Measurements from ENCODE around the gene XPNPEP3.

DNA sequence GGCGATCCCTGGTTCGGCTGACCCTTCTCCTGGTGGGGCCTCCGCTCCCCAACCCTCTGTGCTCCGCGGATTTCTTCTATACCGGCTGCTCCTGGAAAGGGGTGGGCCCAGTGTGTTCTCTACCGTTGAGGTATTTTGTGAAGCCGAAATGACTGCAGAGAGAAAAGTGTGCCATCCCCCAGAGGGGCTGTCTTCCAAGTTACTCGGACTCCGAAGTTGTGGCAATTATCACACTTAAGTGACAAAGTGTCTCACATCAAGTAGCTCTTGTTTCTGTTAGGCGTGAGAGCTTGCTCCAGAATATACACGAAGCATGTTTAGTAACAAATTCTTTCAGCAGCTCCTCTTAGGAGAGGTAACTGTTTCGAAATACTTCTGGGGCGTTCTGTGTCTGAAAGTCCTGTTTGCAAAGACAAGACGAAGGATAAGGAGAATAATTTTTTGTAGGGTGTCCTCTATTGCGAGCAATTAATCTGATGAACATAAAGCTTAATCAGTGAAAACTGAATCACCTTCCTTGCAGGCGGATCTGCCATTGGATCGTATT lies 434 bp downstream of the XPNPEP3 start:
- TF ChIP-seq, protein P1, sequence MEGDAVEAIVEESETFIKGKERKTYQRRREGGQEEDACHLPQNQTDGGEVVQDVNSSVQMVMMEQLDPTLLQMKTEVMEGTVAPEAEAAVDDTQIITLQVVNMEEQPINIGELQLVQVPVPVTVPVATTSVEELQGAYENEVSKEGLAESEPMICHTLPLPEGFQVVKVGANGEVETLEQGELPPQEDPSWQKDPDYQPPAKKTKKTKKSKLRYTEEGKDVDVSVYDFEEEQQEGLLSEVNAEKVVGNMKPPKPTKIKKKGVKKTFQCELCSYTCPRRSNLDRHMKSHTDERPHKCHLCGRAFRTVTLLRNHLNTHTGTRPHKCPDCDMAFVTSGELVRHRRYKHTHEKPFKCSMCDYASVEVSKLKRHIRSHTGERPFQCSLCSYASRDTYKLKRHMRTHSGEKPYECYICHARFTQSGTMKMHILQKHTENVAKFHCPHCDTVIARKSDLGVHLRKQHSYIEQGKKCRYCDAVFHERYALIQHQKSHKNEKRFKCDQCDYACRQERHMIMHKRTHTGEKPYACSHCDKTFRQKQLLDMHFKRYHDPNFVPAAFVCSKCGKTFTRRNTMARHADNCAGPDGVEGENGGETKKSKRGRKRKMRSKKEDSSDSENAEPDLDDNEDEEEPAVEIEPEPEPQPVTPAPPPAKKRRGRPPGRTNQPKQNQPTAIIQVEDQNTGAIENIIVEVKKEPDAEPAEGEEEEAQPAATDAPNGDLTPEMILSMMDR (IDR thresholded peaks at IDR 0.05 in 8 of 11, conservative IDR thresholded peaks at IDR 0.05 in 3 of 11): no peak
- no peak for TF ChIP-seq POLR2A (IDR thresholded peaks at IDR 0.05)

Data from spleen (tissue), 7 donors.